PFSK-1 (cell line): ENCODE results near the gene CDC34.

ENCODE experiments used
- FOXP2 ChIP-seq: optimal IDR thresholded peaks from 2 replicates; pipeline ENCODE3; 2011; ENCODE audit warnings: borderline replicate concordance, control low read depth, inconsistent platforms; ENCODE audit not compliant: insufficient read depth; ENCODE audit errors: extremely low read length, extremely low read depth
- POLR2AphosphoS5 ChIP-seq: IDR thresholded peaks from 2 replicates; pipeline ENCODE4 v1.6.1; 2012; ENCODE audit warnings: low read depth, mild to moderate bottlenecking, control low read depth, low read length, moderate library complexity
- REST ChIP-seq, 2 experiments: IDR thresholded peaks; 2 replicates each; pipeline versions ENCODE4 v1.6.1 to v1.8.0; 2011 to 2012; ENCODE audit warnings: low read depth in 2 of 2, low read length in 2 of 2, control low read depth in 1 of 2, inconsistent platforms in 1 of 2, mild to moderate bottlenecking in 1 of 2, moderate library complexity in 1 of 2; ENCODE audit not compliant: insufficient read depth in 1 of 2
- SIN3A ChIP-seq: IDR thresholded peaks from 2 replicates; pipeline ENCODE4 v1.6.1; 2012; ENCODE audit warnings: mild to moderate bottlenecking, low read length, moderate library complexity, borderline replicate concordance; ENCODE audit not compliant: insufficient read depth
- TAF1 ChIP-seq: IDR thresholded peaks from 2 replicates; pipeline ENCODE4 v1.6.1; 2012; ENCODE audit warnings: low read length, control low read depth, borderline replicate concordance; ENCODE audit not compliant: insufficient read depth

CDC34 gene

GRCh38 chr19:506404-507285, 24.9 kb upstream of the CDC34 start:
- TF ChIP-seq POLR2AphosphoS5 (no peak; the same call in 1 of the 2 replicates), TAF1 (no peak), SIN3A (no peak), REST (IDR thresholded peaks at IDR 0.05; ENCODE audit: insufficient read depth in 1 of 2, low read depth in 2 of 2, low read length in 2 of 2) (no peak), FOXP2 (peak; percentile 81)

GRCh38 chr19:507286-508203, 24.0 kb upstream of the CDC34 start, which contains the start of gene TPGS1:
TSS of gene TPGS1 (plus strand) at chr19:507497. CDS start at chr19:507507, 10 bp downstream.
- 0 out of 4 replicates have a peak, but pooled peaks of 1 of the 2 experiments have one; percentile 54 for TF ChIP-seq REST (IDR thresholded peaks at IDR 0.05; ENCODE audit: insufficient read depth in 1 of 2, low read depth in 2 of 2, low read length in 2 of 2)
- no peak for TF ChIP-seq SIN3A
- peak; percentile 26 for TF ChIP-seq POLR2AphosphoS5
- peak; percentile 52 for TF ChIP-seq FOXP2
- TF ChIP-seq TAF1, result peak; percentile 92; the same call in 1 of the 2 replicates

GRCh38 chr19:508204-509150, 23.1 kb upstream of the CDC34 start:
- TF ChIP-seq TAF1, result no peak
- no peak for TF ChIP-seq REST (IDR thresholded peaks at IDR 0.05; ENCODE audit: insufficient read depth in 1 of 2, low read depth in 2 of 2, low read length in 2 of 2)
- no peak for TF ChIP-seq SIN3A
- no peak for TF ChIP-seq FOXP2
- TF ChIP-seq POLR2AphosphoS5, result no peak

GRCh38 chr19:510606-511100, 20.9 kb upstream of the CDC34 start:
- TF ChIP-seq REST (IDR thresholded peaks at IDR 0.05; ENCODE audit: insufficient read depth in 1 of 2, low read depth in 2 of 2, low read length in 2 of 2), result peak in 1 of 2 experiments; percentile 15; a peak in 1 of 4 replicates
- no peak for TF ChIP-seq SIN3A
- TF ChIP-seq TAF1, result no peak
